K562 (cell line): ENCODE data around the gene SULT1A3.
"Not testable (repeated sequence)": the region's sequence is repeated elsewhere in the genome, so short reads cannot be mapped to it uniquely, and the experiment has no call there.

Source experiments
- EP300 ChIP-seq: IDR thresholded peaks from 2 replicates; pipeline ENCODE4 v1.6.1; 2012; ENCODE audit warnings: low read length, improper control_type of control experiment
- EZH2 ChIP-seq: IDR thresholded peaks from 2 replicates; pipeline ENCODE4 v1.6.1; 2012; ENCODE audit warnings: low read depth, mild to moderate bottlenecking, inconsistent platforms, low read length, borderline replicate concordance
- JUNB ChIP-seq: fragments of 450-650 bp; formaldehyde crosslinking; conservative IDR thresholded peaks from 2 replicates; pipeline ENCODE4 v1.4.0; 2020; ENCODE audit warnings: mild to moderate bottlenecking
- POLR2AphosphoS5 ChIP-seq: IDR thresholded peaks from 2 replicates; pipeline ENCODE4 v1.6.1; 2011; ENCODE audit warnings: mild to moderate bottlenecking, low read depth, low read length, moderate library complexity; ENCODE audit not compliant: control insufficient read depth, insufficient read depth
- RAD21 ChIP-seq, 2 experiments: fragments of 250-450 bp in 1 of 2; fragments of 450-650 bp in 1 of 2; sonication (Bioruptor Pico) in 1 of 2; formaldehyde crosslinking in 1 of 2; IDR thresholded peaks in 1 of 2; conservative IDR thresholded peaks in 1 of 2; 2 replicates each; pipeline versions ENCODE4 v1.4.0 to v1.8.0; 2020 to 2022; ENCODE audit warnings: mild to moderate bottlenecking in 2 of 2, moderate library complexity in 1 of 2
- SMAD4 ChIP-seq: fragments of 250-450 bp; sonication (Bioruptor Pico); conservative IDR thresholded peaks from 2 replicates; pipeline ENCODE4 v1.8.0; 2021; ENCODE audit warnings: inconsistent platforms, mild to moderate bottlenecking, moderate library complexity
- ZFP91 ChIP-seq: sonication (generic); formaldehyde crosslinking; IDR thresholded peaks from 2 replicates; pipeline ENCODE4 v1.8.0; 2022; ENCODE audit warnings: mild to moderate bottlenecking, missing genetic modification reagents
- TF ChIP-seq, protein P1 (sequence below): conservative IDR thresholded peaks from 2 replicates; pipeline ENCODE4 v1.6.1; 2011; ENCODE audit warnings: low read depth, mild to moderate bottlenecking, low read length; ENCODE audit not compliant: control insufficient read depth
- TF ChIP-seq, protein P2 (sequence below), 3 experiments: IDR thresholded peaks in 2 of 3; conservative IDR thresholded peaks in 1 of 3; 2 replicates each; pipeline ENCODE4 v1.5.1; 2011 to 2012; ENCODE audit warnings: low read length in 3 of 3, mild to moderate bottlenecking in 3 of 3, control low read depth in 2 of 3, improper control_type of control experiment in 1 of 3, inconsistent platforms in 1 of 3, low read depth in 1 of 3, mixed read lengths in 1 of 3, moderate library complexity in 1 of 3; ENCODE audit not compliant: insufficient read depth in 2 of 3

DNA sequence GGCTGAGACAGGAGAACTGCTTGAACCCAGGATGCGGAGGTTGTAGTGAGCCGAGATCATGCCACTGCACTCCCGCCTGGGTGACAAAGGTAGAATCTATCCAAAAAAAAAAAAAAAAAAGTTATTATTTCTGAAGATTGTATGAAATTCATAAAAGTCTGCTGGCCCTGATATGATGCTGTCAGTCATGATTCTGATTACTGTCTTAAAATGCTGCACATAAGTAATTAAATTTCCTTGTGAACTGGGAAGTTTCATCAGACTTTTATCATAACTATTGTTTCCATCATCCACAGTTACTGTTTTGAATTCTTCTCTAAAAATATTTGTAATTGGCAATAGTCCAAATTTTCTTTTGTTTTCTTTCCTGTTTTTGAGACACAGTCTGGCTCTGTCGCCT, 49.3 kb downstream of the SULT1A3 start, which contains the start of gene NPIPB13:
- not testable (repeated sequence) for TF ChIP-seq SMAD4 (CRISPR knock-in tag); JUNB (CRISPR knock-in tag); ZFP91; EZH2; POLR2AphosphoS5; EP300; RAD21 (CRISPR knock-in tag; conservative IDR thresholded peaks at IDR 0.05 in 1 of 2, IDR thresholded peaks at IDR 0.05 in 1 of 2)
- TF ChIP-seq, protein P1, sequence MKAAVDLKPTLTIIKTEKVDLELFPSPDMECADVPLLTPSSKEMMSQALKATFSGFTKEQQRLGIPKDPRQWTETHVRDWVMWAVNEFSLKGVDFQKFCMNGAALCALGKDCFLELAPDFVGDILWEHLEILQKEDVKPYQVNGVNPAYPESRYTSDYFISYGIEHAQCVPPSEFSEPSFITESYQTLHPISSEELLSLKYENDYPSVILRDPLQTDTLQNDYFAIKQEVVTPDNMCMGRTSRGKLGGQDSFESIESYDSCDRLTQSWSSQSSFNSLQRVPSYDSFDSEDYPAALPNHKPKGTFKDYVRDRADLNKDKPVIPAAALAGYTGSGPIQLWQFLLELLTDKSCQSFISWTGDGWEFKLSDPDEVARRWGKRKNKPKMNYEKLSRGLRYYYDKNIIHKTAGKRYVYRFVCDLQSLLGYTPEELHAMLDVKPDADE = not testable (repeated sequence)
- TF ChIP-seq, protein P2, sequence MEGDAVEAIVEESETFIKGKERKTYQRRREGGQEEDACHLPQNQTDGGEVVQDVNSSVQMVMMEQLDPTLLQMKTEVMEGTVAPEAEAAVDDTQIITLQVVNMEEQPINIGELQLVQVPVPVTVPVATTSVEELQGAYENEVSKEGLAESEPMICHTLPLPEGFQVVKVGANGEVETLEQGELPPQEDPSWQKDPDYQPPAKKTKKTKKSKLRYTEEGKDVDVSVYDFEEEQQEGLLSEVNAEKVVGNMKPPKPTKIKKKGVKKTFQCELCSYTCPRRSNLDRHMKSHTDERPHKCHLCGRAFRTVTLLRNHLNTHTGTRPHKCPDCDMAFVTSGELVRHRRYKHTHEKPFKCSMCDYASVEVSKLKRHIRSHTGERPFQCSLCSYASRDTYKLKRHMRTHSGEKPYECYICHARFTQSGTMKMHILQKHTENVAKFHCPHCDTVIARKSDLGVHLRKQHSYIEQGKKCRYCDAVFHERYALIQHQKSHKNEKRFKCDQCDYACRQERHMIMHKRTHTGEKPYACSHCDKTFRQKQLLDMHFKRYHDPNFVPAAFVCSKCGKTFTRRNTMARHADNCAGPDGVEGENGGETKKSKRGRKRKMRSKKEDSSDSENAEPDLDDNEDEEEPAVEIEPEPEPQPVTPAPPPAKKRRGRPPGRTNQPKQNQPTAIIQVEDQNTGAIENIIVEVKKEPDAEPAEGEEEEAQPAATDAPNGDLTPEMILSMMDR (IDR thresholded peaks at IDR 0.05 in 2 of 3, conservative IDR thresholded peaks at IDR 0.05 in 1 of 3; ENCODE audit: insufficient read depth in 2 of 3, low read depth in 1 of 3, low read length in 3 of 3) = not testable (repeated sequence)
